HG02571 (cell line): ENCODE data around the gene NPB.

Experiments used
- ATAC-seq: cut with Tn5 transposase; IDR thresholded peaks from one replicate; pipeline ENCODE4 v1.9.1; 2021; ENCODE audit warnings: mild to moderate bottlenecking, moderate library complexity; ENCODE audit not compliant: unreplicated experiment

Gene NPB

GRCh38 chr17:81869221-81870130 is 32.6 kb upstream of the NPB start:
- no peak for ATAC-seq

GRCh38 chr17:81870131-81870980 is 31.7 kb upstream of the NPB start:
- no peak for ATAC-seq

GRCh38 chr17:81870981-81871386 is 31.1 kb upstream of the NPB start, which contains the start of gene ARHGDIA:
TSS of gene ARHGDIA (minus strand) at chr17:81871337. CDS start at chr17:81869930, 1,407 bp downstream.
- ATAC-seq = peak; percentile 24

GRCh38 chr17:81871387-81872230 is 30.4 kb upstream of the NPB start:
- ATAC-seq = peak; percentile 53

GRCh38 chr17:81877569-81877968 is 24.5 kb upstream of the NPB start:
- no peak for ATAC-seq

- no peak for ATAC-seq
These were observed 23.7 kb upstream of the NPB start for GRCh38 chr17:81878294-81878693.

GRCh38 chr17:81879121-81879520 is 22.9 kb upstream of the NPB start:
- ATAC-seq = no peak

GRCh38 chr17:81884520-81884919 is 17.5 kb upstream of the NPB start:
- ATAC-seq = no peak

GRCh38 chr17:81884968-81885367 is 17.1 kb upstream of the NPB start:
- ATAC-seq = no peak

GRCh38 chr17:81885454-81885853 is 16.6 kb upstream of the NPB start:
- no peak for ATAC-seq

- ATAC-seq = no peak
These were observed 16.0 kb upstream of the NPB start for GRCh38 chr17:81885869-81886548.

- ATAC-seq = no peak
These were observed 13.7 kb upstream of the NPB start for GRCh38 chr17:81888105-81888987.

- no peak for ATAC-seq
These were observed 12.9 kb upstream of the NPB start for GRCh38 chr17:81888988-81889595.

GRCh38 chr17:81889602-81890001 is 12.4 kb upstream of the NPB start:
- no peak for ATAC-seq

- ATAC-seq = no peak
These were observed 11.4 kb upstream of the NPB start for GRCh38 chr17:81890447-81891302.

GRCh38 chr17:81891303-81891552 is 10.8 kb upstream of the NPB start:
- no peak for ATAC-seq

GRCh38 chr17:81895400-81895799 is 6.6 kb upstream of the NPB start:
- ATAC-seq = no peak
